Ramos (cell line): ENCODE data around the gene NFIX.

Experiments used
- in situ Hi-C: fragments of 300-500 bp; cut with MboI; formaldehyde crosslinking; loops from one replicate; pipeline ENCODE4 v1.14.3; 2022; ENCODE audit warnings: low sequenced_read_pairs; ENCODE audit not compliant: unreplicated experiment

The NFIX gene

GRCh38 chr19:13133241-13133870 is 138.1 kb downstream of the NFIX start:
- in situ Hi-C loops: no loop called here

- in situ Hi-C loops: no loop called here
Observed at GRCh38 chr19:13134626-13135025, 139.4 kb downstream of the NFIX start.

- in situ Hi-C loops: no loop called here
Observed at GRCh38 chr19:13135068-13136062, 140.1 kb downstream of the NFIX start.

- in situ Hi-C loops: no loop called here
Observed at GRCh38 chr19:13137290-13137794, 142.1 kb downstream of the NFIX start.

- in situ Hi-C loops: no loop called here
Observed at GRCh38 chr19:13138171-13138915, 143.1 kb downstream of the NFIX start.

GRCh38 chr19:13138916-13139198 is 143.6 kb downstream of the NFIX start:
- in situ Hi-C loops: no loop called here

GRCh38 chr19:13139633-13140311 is 144.5 kb downstream of the NFIX start:
- in situ Hi-C loops: no loop called here

- in situ Hi-C loops: no loop called here
Observed at GRCh38 chr19:13146763-13147563, 151.7 kb downstream of the NFIX start.
